Measurements from ENCODE around the gene VPS13A. TPM values are rescaled to one million over a fixed set of nuclear protein-coding genes. Genes with fewer than 3 reads are reported as not detected.
"Not testable (repeated sequence)": the region's sequence is repeated elsewhere in the genome, so short reads cannot be mapped to it uniquely, and the experiment has no call there.

The VPS13A gene
- total RNA-seq, 1 experiment from 2014 or later = 2.6 TPM

- DNase-seq (ENCODE audit: low read depth) = no peak
- in situ Hi-C loops (cut with HindIII; ENCODE audit: low pct_unique_long_range_greater_than_20kb, low sequenced_read_pairs) = no loop called here
Measured at GRCh38 chr9:77438653-77439052, 261.3 kb downstream of the VPS13A start.

- DNase-seq (ENCODE audit: low read depth) = no peak
Measured at GRCh38 chr9:77440057-77440456, 262.7 kb downstream of the VPS13A start.

GRCh38 chr9:77441124-77441523 lies 263.8 kb downstream of the VPS13A start:
- in situ Hi-C loops (cut with HindIII; ENCODE audit: low pct_unique_long_range_greater_than_20kb, low sequenced_read_pairs); DNase-seq (ENCODE audit: low read depth): not testable (repeated sequence)

More at GRCh38 chr9:77440057-77440456, 262.7 kb downstream of the VPS13A start:
- in situ Hi-C loops (cut with HindIII; ENCODE audit: low pct_unique_long_range_greater_than_20kb, low sequenced_read_pairs) = no loop called here

- DNase-seq (ENCODE audit: low read depth) = no peak
- in situ Hi-C loops (cut with HindIII; ENCODE audit: low pct_unique_long_range_greater_than_20kb, low sequenced_read_pairs) = no loop called here
Measured at GRCh38 chr9:77442436-77442835, 265.1 kb downstream of the VPS13A start.

GRCh38 chr9:77447646-77448045 lies 270.3 kb downstream of the VPS13A start:
- in situ Hi-C loops (cut with HindIII; ENCODE audit: low pct_unique_long_range_greater_than_20kb, low sequenced_read_pairs) = no loop called here
- DNase-seq (ENCODE audit: low read depth) = no peak

GRCh38 chr9:77449240-77450084 lies 272.1 kb downstream of the VPS13A start:
- DNase-seq (ENCODE audit: low read depth) = no peak
- in situ Hi-C loops (cut with HindIII; ENCODE audit: low pct_unique_long_range_greater_than_20kb, low sequenced_read_pairs) = no loop called here

GRCh38 chr9:77450085-77450475 lies 272.7 kb downstream of the VPS13A start:
- in situ Hi-C loops (cut with HindIII; ENCODE audit: low pct_unique_long_range_greater_than_20kb, low sequenced_read_pairs) = no loop called here
- no peak for DNase-seq (ENCODE audit: low read depth)

GRCh38 chr9:77451507-77451906 lies 274.2 kb downstream of the VPS13A start:
- DNase-seq (ENCODE audit: low read depth) = no peak
- in situ Hi-C loops (cut with HindIII; ENCODE audit: low pct_unique_long_range_greater_than_20kb, low sequenced_read_pairs) = no loop called here

GRCh38 chr9:77453825-77454647 lies 276.7 kb downstream of the VPS13A start:
- in situ Hi-C loops (cut with HindIII; ENCODE audit: low pct_unique_long_range_greater_than_20kb, low sequenced_read_pairs) = no loop called here
- no peak for DNase-seq (ENCODE audit: low read depth)

GRCh38 chr9:77454663-77455062 lies 277.3 kb downstream of the VPS13A start:
- in situ Hi-C loops (cut with HindIII; ENCODE audit: low pct_unique_long_range_greater_than_20kb, low sequenced_read_pairs) = no loop called here
- DNase-seq (ENCODE audit: low read depth) = no peak

GRCh38 chr9:77455312-77455927 lies 278.1 kb downstream of the VPS13A start:
- no peak for DNase-seq (ENCODE audit: low read depth)
- in situ Hi-C loops (cut with HindIII; ENCODE audit: low pct_unique_long_range_greater_than_20kb, low sequenced_read_pairs) = no loop called here

GRCh38 chr9:77456829-77457437 lies 279.6 kb downstream of the VPS13A start:
- in situ Hi-C loops (cut with HindIII; ENCODE audit: low pct_unique_long_range_greater_than_20kb, low sequenced_read_pairs) = no loop called here
- DNase-seq (ENCODE audit: low read depth) = peak; percentile 26

- in situ Hi-C loops (cut with HindIII; ENCODE audit: low pct_unique_long_range_greater_than_20kb, low sequenced_read_pairs) = no loop called here
- peak; percentile 10 for DNase-seq (ENCODE audit: low read depth)
Measured at GRCh38 chr9:77457916-77458592, 280.7 kb downstream of the VPS13A start.

- in situ Hi-C loops (cut with HindIII; ENCODE audit: low pct_unique_long_range_greater_than_20kb, low sequenced_read_pairs) = no loop called here
Measured at GRCh38 chr9:77460938-77461337, 283.6 kb downstream of the VPS13A start.

GRCh38 chr9:77462066-77462465 lies 284.7 kb downstream of the VPS13A start:
- in situ Hi-C loops (cut with HindIII; ENCODE audit: low pct_unique_long_range_greater_than_20kb, low sequenced_read_pairs) = no loop called here
- DNase-seq (ENCODE audit: low read depth) = no peak

More at GRCh38 chr9:77460938-77461337, 283.6 kb downstream of the VPS13A start:
- DNase-seq (ENCODE audit: low read depth) = no peak

- in situ Hi-C loops (cut with HindIII; ENCODE audit: low pct_unique_long_range_greater_than_20kb, low sequenced_read_pairs) = no loop called here
- DNase-seq (ENCODE audit: low read depth) = no peak
Measured at GRCh38 chr9:77463151-77463550, 285.8 kb downstream of the VPS13A start.

GRCh38 chr9:77464661-77465060 lies 287.3 kb downstream of the VPS13A start:
- in situ Hi-C loops (cut with HindIII; ENCODE audit: low pct_unique_long_range_greater_than_20kb, low sequenced_read_pairs) = no loop called here
- no peak for DNase-seq (ENCODE audit: low read depth)
